Kidney capillary endothelial cell (primary cell): Measurements from ENCODE around the gene MAEA.
A peak's percentile ranks its signal among the peaks of the same experiment; 100 is the strongest.
"Not testable (repeated sequence)": the region's sequence is repeated elsewhere in the genome, so short reads cannot be mapped to it uniquely, and the experiment has no call there.

ENCODE experiments used
- DNase-seq: peaks from one replicate; pipeline ENCODE4 v3.0.0-alpha.2; 2018; ENCODE audit warnings: low spot score

The MAEA gene

GRCh38 chr4:1335193-1335883 lies 45.6 kb downstream of the MAEA start:
- DNase-seq: not testable (repeated sequence)

- DNase-seq: no peak
These were observed 46.4 kb downstream of the MAEA start for GRCh38 chr4:1336088-1336491.

- DNase-seq: peak; percentile 79
These were observed 47.7 kb downstream of the MAEA start for GRCh38 chr4:1337376-1337831.

GRCh38 chr4:1337951-1338751 lies 48.5 kb downstream of the MAEA start:
- DNase-seq: no peak

GRCh38 chr4:1338752-1339414 lies 49.2 kb downstream of the MAEA start:
- DNase-seq: no peak

GRCh38 chr4:1339489-1339888 lies 49.8 kb downstream of the MAEA start:
- DNase-seq: no peak

GRCh38 chr4:1340181-1340747 lies 50.6 kb downstream of the MAEA start:
- no peak for DNase-seq

- no peak for DNase-seq
These were observed 51.2 kb downstream of the MAEA start for GRCh38 chr4:1340861-1341260.

GRCh38 chr4:1342003-1342402 lies 52.3 kb downstream of the MAEA start:
- no peak for DNase-seq

GRCh38 chr4:1344696-1345095 lies 55.0 kb downstream of the MAEA start:
- no peak for DNase-seq

GRCh38 chr4:1345903-1346780 lies 56.5 kb downstream of the MAEA start:
- DNase-seq: peak; percentile 38

GRCh38 chr4:1346781-1347409 lies 57.2 kb downstream of the MAEA start, which contains the start of gene UVSSA:
UVSSA (plus strand) TSS chr4:1347208; CDS start chr4:1348092, 884 bp downstream.
- DNase-seq: peak; percentile 98

GRCh38 chr4:1347410-1347864 lies 57.7 kb downstream of the MAEA start:
- DNase-seq: peak; percentile 70

- DNase-seq: no peak
These were observed 58.4 kb downstream of the MAEA start for GRCh38 chr4:1348014-1348513.

GRCh38 chr4:1348746-1349145 lies 59.1 kb downstream of the MAEA start:
- no peak for DNase-seq

GRCh38 chr4:1349359-1350168 lies 59.9 kb downstream of the MAEA start:
- DNase-seq: no peak

- no peak for DNase-seq
These were observed 60.5 kb downstream of the MAEA start for GRCh38 chr4:1350169-1350520.

- peak; percentile 74 for DNase-seq
These were observed 62.3 kb downstream of the MAEA start for GRCh38 chr4:1351854-1352566.

GRCh38 chr4:1352567-1352900 lies 62.8 kb downstream of the MAEA start:
- DNase-seq: no peak
